Measurements from ENCODE around the gene FBXW10B. TPM values are rescaled to one million over a fixed set of nuclear protein-coding genes. Genes with fewer than 3 reads are reported as not detected.
"Not testable (repeated sequence)": the region's sequence is repeated elsewhere in the genome, so short reads cannot be mapped to it uniquely, and the experiment has no call there.

The FBXW10B gene
- total RNA-seq, 1 experiment from 2014 or later, result 1.5 TPM

- H3K4me3 ChIP-seq (ENCODE audit: low read depth, low read length, poor library complexity, severe bottlenecking); POLR2A ChIA-PET (ENCODE audit: low non-redundant PET); H3K36me3 ChIP-seq (ENCODE audit: insufficient read depth, low read length, poor library complexity, severe bottlenecking); H3K27ac ChIP-seq (ENCODE audit: low read depth, low read length, poor library complexity, severe bottlenecking); H3K9me3 ChIP-seq (ENCODE audit: low read depth, low read length, poor library complexity, severe bottlenecking); H3K4me1 ChIP-seq (ENCODE audit: insufficient read depth, low read length, poor library complexity, severe bottlenecking); H3K27me3 ChIP-seq (replicated peaks; ENCODE audit: insufficient read depth, low read depth, low read length, poor library complexity); CTCF ChIA-PET; BruUV-seq (replicated peaks); DNase-seq (ENCODE audit: low spot score); intact Hi-C loops (cut with micrococcal nuclease; ENCODE audit: unreplicated experiment): not testable (repeated sequence)
Observed at GRCh38 chr17:15581462-15581861, 38.0 kb downstream of the FBXW10B start.

- H3K27ac ChIP-seq (ENCODE audit: low read depth, low read length, poor library complexity, severe bottlenecking); BruUV-seq (replicated peaks); intact Hi-C loops (cut with micrococcal nuclease; ENCODE audit: unreplicated experiment); H3K9me3 ChIP-seq (ENCODE audit: low read depth, low read length, poor library complexity, severe bottlenecking); H3K4me3 ChIP-seq (ENCODE audit: low read depth, low read length, poor library complexity, severe bottlenecking); CTCF ChIA-PET; POLR2A ChIA-PET (ENCODE audit: low non-redundant PET); H3K27me3 ChIP-seq (replicated peaks; ENCODE audit: insufficient read depth, low read depth, low read length, poor library complexity); H3K36me3 ChIP-seq (ENCODE audit: insufficient read depth, low read length, poor library complexity, severe bottlenecking); H3K4me1 ChIP-seq (ENCODE audit: insufficient read depth, low read length, poor library complexity, severe bottlenecking); DNase-seq (ENCODE audit: low spot score): not testable (repeated sequence)
Observed at GRCh38 chr17:15576848-15577247, 42.7 kb downstream of the FBXW10B start.

- H3K27ac ChIP-seq (ENCODE audit: low read depth, low read length, poor library complexity, severe bottlenecking); intact Hi-C loops (cut with micrococcal nuclease; ENCODE audit: unreplicated experiment); CTCF ChIA-PET; BruUV-seq (replicated peaks); H3K9me3 ChIP-seq (ENCODE audit: low read depth, low read length, poor library complexity, severe bottlenecking); POLR2A ChIA-PET (ENCODE audit: low non-redundant PET); H3K27me3 ChIP-seq (replicated peaks; ENCODE audit: insufficient read depth, low read depth, low read length, poor library complexity); H3K4me3 ChIP-seq (ENCODE audit: low read depth, low read length, poor library complexity, severe bottlenecking); DNase-seq (ENCODE audit: low spot score); H3K36me3 ChIP-seq (ENCODE audit: insufficient read depth, low read length, poor library complexity, severe bottlenecking); H3K4me1 ChIP-seq (ENCODE audit: insufficient read depth, low read length, poor library complexity, severe bottlenecking): not testable (repeated sequence)
Observed at GRCh38 chr17:15574660-15575059, 44.8 kb downstream of the FBXW10B start.

GRCh38 chr17:15573870-15574269 lies 45.6 kb downstream of the FBXW10B start:
- DNase-seq (ENCODE audit: low spot score); intact Hi-C loops (cut with micrococcal nuclease; ENCODE audit: unreplicated experiment); H3K4me3 ChIP-seq (ENCODE audit: low read depth, low read length, poor library complexity, severe bottlenecking); CTCF ChIA-PET; H3K27ac ChIP-seq (ENCODE audit: low read depth, low read length, poor library complexity, severe bottlenecking); POLR2A ChIA-PET (ENCODE audit: low non-redundant PET); BruUV-seq (replicated peaks); H3K27me3 ChIP-seq (replicated peaks; ENCODE audit: insufficient read depth, low read depth, low read length, poor library complexity); H3K36me3 ChIP-seq (ENCODE audit: insufficient read depth, low read length, poor library complexity, severe bottlenecking); H3K9me3 ChIP-seq (ENCODE audit: low read depth, low read length, poor library complexity, severe bottlenecking); H3K4me1 ChIP-seq (ENCODE audit: insufficient read depth, low read length, poor library complexity, severe bottlenecking): not testable (repeated sequence)

Other genes with a start within 250 kb of the FBXW10B start
- 0.62 and 1.3 TPM in 2 replicates for gene CDRT4, start 152.1 kb downstream of the FBXW10B start, total RNA-seq (2021)
- 7.4 and 8.5 TPM in 2 replicates for gene TVP23C, start 56.2 kb downstream of the FBXW10B start, total RNA-seq (2021)
- gene TRIM16, start 64.6 kb upstream of the FBXW10B start, total RNA-seq (2021), result 61.6 and 62.5 TPM in 2 replicates
- gene ZNF286A, start 80.0 kb upstream of the FBXW10B start, total RNA-seq (2021), result 79.4 and 82.0 TPM in 2 replicates
- 0.11 and 0.39 TPM in 2 replicates for gene TBC1D26, start 112.6 kb upstream of the FBXW10B start, total RNA-seq (2021)